ENCODE measurements around the gene HSPB8.

DNA sequence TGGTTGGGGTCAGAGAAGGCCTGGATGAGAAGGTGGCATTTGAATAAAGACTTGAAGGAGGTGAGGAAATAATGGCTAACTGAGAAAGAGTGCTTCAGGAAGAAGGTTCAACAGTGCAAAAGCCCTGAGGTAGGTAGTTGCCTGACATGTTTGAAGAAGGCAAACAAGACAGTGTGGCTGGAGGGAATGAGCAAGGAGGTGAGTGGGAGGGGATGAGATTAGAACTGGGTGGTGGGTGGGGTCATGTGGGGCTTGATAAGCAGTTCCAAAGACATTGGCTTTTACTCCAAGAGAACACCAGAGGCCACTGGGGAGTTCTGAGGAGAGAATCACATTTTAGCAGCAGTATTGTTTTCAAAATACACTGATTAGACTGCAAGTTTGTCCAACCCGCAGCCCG is 50.5 kb downstream of the HSPB8 start:
- TF ChIP-seq POLR2AphosphoS5 (IDR thresholded peaks at IDR 0.05; ENCODE audit: low read depth, low read length) = no peak
- TF ChIP-seq REST (IDR thresholded peaks at IDR 0.05; ENCODE audit: low read depth, low read length) = no peak
- TF ChIP-seq SIN3A (IDR thresholded peaks at IDR 0.05; ENCODE audit: borderline replicate concordance, low read depth, low read length) = no peak
- no peak for TF ChIP-seq EZH2phosphoT487 (IDR thresholded peaks at IDR 0.05; ENCODE audit: borderline replicate concordance, low read depth)
- TF ChIP-seq TCF12 (IDR thresholded peaks at IDR 0.05) = no peak
- TF ChIP-seq, protein P1, sequence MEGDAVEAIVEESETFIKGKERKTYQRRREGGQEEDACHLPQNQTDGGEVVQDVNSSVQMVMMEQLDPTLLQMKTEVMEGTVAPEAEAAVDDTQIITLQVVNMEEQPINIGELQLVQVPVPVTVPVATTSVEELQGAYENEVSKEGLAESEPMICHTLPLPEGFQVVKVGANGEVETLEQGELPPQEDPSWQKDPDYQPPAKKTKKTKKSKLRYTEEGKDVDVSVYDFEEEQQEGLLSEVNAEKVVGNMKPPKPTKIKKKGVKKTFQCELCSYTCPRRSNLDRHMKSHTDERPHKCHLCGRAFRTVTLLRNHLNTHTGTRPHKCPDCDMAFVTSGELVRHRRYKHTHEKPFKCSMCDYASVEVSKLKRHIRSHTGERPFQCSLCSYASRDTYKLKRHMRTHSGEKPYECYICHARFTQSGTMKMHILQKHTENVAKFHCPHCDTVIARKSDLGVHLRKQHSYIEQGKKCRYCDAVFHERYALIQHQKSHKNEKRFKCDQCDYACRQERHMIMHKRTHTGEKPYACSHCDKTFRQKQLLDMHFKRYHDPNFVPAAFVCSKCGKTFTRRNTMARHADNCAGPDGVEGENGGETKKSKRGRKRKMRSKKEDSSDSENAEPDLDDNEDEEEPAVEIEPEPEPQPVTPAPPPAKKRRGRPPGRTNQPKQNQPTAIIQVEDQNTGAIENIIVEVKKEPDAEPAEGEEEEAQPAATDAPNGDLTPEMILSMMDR (IDR thresholded peaks at IDR 0.05) = no peak
- TF ChIP-seq EP300 (IDR thresholded peaks at IDR 0.05; ENCODE audit: borderline replicate concordance in 1 of 2, low read depth in 1 of 2, low read length in 1 of 2) = no peak
- no peak for TF ChIP-seq FOXM1 (IDR thresholded peaks at IDR 0.05; ENCODE audit: low read depth)
- no peak for TF ChIP-seq GABPA (IDR thresholded peaks at IDR 0.05; ENCODE audit: low read depth)
- no peak for TF ChIP-seq MAX (IDR thresholded peaks at IDR 0.05; ENCODE audit: low read depth)
- TF ChIP-seq MXI1 (IDR thresholded peaks at IDR 0.05; ENCODE audit: low read depth, low read length) = no peak
- no peak for TF ChIP-seq TAF1 (IDR thresholded peaks at IDR 0.05; ENCODE audit: borderline replicate concordance, low read depth, low read length)

Measured in SK-N-SH (cell line).